Fibroblast of skin of right biceps (primary cell): ENCODE results near the gene DCDC2.

ENCODE experiments used
- DNase-seq: peaks from one replicate; pipeline ENCODE4 v3.0.0-alpha.2; 2013

The DCDC2 gene

DNA sequence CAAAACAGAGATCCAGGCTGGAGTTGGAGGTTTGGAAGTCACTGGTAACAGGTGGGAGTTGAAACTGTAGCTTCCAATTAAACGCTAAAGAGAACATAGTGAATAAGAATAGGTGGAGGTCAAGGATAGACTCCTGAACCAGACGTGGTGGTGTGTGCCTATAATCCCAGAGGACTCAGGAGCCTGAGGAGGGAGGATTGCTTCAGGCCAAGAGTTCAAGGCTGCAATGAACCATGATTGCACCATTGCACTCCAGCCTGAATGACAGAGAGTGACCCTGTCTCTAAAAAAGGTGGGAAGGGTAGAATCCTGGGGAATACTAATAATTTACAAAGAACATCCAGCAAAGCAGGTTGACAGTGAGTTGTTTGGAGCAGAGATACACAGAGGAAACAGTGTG, 218.2 kb downstream of the DCDC2 start:
- no peak for DNase-seq

DNA sequence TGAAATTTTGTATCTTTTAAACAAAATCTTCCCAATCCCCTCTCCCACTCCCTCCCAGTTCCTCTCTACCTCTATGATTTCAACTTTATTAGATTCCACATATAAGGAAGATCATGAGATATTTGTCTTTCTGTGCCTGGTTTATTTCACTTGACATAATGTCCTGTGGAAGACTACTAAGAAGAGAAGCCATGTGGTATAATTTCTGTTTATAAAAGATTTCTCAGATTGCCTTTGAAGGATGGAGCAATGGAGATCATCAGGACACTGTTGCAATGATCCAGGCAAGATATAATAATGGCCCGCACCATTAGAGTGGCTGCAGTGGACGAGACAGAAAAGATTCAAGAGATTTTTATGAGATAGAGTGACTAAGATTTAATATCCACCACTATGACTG, 218.8 kb downstream of the DCDC2 start:
- DNase-seq, result no peak

DNA sequence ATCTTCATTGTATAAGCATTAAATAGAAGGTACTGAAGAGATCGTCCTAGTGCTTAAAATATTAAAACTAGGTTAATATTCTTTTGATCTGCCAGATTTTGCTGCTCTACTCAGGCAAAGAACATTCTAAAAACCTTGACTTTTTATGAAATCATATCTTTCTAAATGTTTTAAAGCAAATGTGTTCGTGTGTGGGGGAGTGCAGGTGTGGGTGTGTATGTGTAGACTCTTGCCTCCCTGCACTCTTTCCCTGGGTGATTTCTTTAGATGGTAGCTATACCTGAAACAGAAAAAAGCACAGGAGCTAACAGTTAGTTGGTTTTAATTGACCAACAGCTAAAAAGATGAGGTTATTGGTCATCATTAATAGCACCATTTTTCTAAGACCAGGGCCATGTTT, 226.1 kb downstream of the DCDC2 start:
- no peak for DNase-seq

DNA sequence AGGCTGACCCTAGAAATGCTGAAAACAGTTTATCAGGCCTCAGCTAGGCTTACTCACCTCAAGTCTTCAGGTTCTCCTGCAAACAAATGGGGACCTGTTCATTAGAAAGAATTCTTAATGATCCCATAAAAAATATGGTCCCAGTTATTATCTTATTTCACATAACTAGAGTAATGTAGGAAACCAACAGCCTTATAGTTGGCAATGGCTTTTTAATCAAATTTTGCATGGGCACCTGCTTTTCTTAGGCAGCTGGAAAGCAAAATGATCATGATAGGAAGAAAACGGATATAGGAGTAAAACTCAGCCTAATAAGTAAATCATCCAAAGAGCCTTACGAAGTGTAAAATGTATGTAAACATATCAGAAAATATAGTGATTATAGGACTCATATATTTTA, 230.5 kb downstream of the DCDC2 start:
- DNase-seq, result no peak

DNA sequence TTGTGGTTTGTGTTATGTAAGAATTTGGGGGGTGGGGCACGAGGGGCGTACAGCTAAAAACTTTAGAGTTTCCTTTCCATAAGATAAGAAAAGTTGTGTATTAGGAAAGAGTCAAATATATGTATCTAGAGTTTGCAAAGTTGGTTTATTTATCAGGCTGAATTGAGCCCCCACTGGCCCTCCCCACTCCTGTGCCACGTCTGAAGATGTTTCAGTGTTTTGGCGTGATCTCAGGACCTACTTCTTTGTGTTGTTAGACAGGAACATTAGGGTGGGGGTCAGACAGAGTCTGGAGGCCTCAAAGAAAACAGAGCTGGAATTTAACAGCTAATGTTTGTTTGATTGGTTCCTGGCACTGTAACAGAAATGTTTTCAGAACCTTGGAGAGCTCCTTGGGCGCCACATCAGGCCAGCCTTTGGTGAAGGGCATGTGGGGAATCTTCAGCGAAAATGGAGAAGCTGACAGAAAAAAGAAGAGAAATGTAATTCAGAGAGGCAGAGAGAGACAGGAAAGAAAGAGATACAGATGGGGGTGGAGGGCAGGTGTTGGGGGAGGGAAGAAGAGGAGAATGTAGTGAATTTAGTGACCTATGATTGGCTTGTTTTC, 231.2 kb downstream of the DCDC2 start:
- DNase-seq, result peak; percentile 54

DNA sequence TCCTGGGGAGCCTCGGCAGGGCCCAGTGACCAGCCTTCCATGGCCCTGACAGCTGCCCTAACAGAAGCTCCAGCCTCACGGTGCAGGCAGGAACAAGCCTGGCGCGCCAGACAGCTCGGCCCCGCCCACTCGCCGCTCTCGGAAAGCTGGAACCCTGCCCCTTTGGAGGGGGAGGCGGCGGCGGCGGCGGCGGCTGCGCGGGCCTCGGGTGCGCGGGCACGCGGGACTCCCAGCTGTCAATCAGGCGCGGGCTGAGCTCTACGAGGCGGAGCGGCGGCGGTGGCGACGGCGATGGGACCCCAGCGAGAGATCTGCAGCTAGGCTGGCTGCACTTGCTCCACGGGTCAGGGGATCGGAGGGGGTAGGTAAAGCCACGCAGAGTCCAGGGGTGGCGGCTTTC, 231.9 kb downstream of the DCDC2 start, which contains the start of gene NRSN1:
Gene NRSN1 (plus strand): TSS at position 236 of the 400 bp plus-strand sequence. CDS start 8,113 bp downstream, outside the sequence.
- DNase-seq, result no peak

DNA sequence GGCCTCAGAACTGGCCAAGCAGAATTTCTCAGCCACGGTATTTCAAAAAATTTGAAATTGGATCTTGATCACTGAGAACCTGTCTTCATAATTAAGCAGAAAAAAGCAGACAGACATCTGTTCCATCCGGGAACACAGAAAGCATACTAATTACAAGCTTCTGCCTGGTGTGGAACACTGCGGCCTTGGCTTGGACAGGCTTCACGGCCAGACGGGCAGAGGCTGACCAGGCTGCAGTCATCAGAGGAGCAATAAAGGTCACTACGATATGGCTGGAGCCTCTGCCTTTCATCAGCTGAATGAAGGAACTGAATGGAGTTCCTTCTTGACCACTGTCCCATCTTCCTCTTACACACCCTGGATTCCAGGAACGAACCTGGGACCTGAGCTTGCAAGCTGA, 235.7 kb downstream of the DCDC2 start:
- DNase-seq, result no peak
